B cell (primary cell): Measurements from ENCODE around the gene AKT3. TPM values are rescaled to one million over a fixed set of nuclear protein-coding genes. Genes with fewer than 3 reads are reported as not detected.

ENCODE experiments used
- ATAC-seq: fragments of 200-7000 bp; cut with Tn5 transposase; one replicate; pipeline ENCODE4 v1.10.0; 2021; ENCODE audit warnings: low read depth, mild to moderate bottlenecking, moderate number of reproducible peaks, moderate library complexity
- CTCF ChIA-PET: fragments of 350-600 bp; sonication (Branson Sonifier 250); formaldehyde crosslinking; loops from one replicate; lab custom pipeline; 2021; ENCODE audit warnings: antibody characterized with exemption, inconsistent platforms; lab: Charles Lee
- POLR2A ChIA-PET: fragments of 350-600 bp; sonication (Branson Sonifier 250); formaldehyde crosslinking; loops from one replicate; lab custom pipeline; 2021; ENCODE audit warnings: antibody characterized with exemption; lab: Charles Lee
- DNase-seq: peaks from one replicate; pipeline ENCODE4 v3.0.0; 2013
- H2AFZ ChIP-seq: 2 replicates; pipeline ENCODE4 v1.6.1; 2012; ENCODE audit warnings: mild to moderate bottlenecking, low read depth, low read length; ENCODE audit not compliant: insufficient read depth, poor library complexity, severe bottlenecking
- H3K27ac ChIP-seq, 2 donors: 1 replicate in 1 of 2; 2 replicates in 1 of 2; pipeline ENCODE4 v1.5.1; 2012 to 2013; ENCODE audit warnings: low read length in 2 of 2, mild to moderate bottlenecking in 2 of 2, moderate library complexity in 1 of 2
- H3K27me3 ChIP-seq, 4 experiments: fragments of 200-600 bp in 1 of 4; sonication (generic) in 1 of 4; replicated peaks in 1 of 4; 1 replicate in 2 of 4; 2 replicates in 2 of 4; pipeline versions ENCODE4 v1.6.1 to v1.7.0; 2013 to 2016; ENCODE audit warnings: low read length in 3 of 4, mild to moderate bottlenecking in 2 of 4, mixed read lengths in 1 of 4, moderate library complexity in 1 of 4; ENCODE audit not compliant: insufficient read depth in 4 of 4, control insufficient read depth in 3 of 4; ENCODE audit errors: control extremely low read depth in 1 of 4
- H3K36me3 ChIP-seq, 2 experiments: replicated peaks in 1 of 2; 1 replicate in 1 of 2; 2 replicates in 1 of 2; pipeline versions ENCODE4 v1.6.1 to v1.7.1; 2013; ENCODE audit warnings: low read length in 1 of 2; ENCODE audit not compliant: insufficient read depth in 2 of 2, control insufficient read depth in 1 of 2; ENCODE audit errors: control extremely low read depth in 1 of 2, extremely low read depth in 1 of 2
- H3K4me1 ChIP-seq, 2 donors: fragments of 200-600 bp in 1 of 2; sonication (generic) in 1 of 2; 1 replicate in 1 of 2; 2 replicates in 1 of 2; pipeline versions ENCODE4 v1.5.1 to v1.6.1; 2013 to 2017; ENCODE audit warnings: low read length in 2 of 2; ENCODE audit not compliant: control insufficient read depth in 2 of 2, insufficient read depth in 2 of 2
- H3K4me2 ChIP-seq: replicated peaks from 2 replicates; pipeline ENCODE3; 2012; ENCODE audit warnings: mild to moderate bottlenecking, low read depth, low read length; ENCODE audit not compliant: poor library complexity, severe bottlenecking
- H3K4me3 ChIP-seq, 5 experiments: fragments of 200-600 bp in 1 of 5; sonication (generic) in 1 of 5; 1 replicate in 3 of 5; 2 replicates in 2 of 5; pipeline versions ENCODE4 v1.5.1 to v1.7.0; 2011 to 2016; ENCODE audit warnings: low read length in 4 of 5, mild to moderate bottlenecking in 4 of 5, low read depth in 2 of 5, control low read depth in 1 of 5, moderate library complexity in 1 of 5; ENCODE audit not compliant: insufficient read depth in 1 of 5; ENCODE audit errors: control extremely low read depth in 1 of 5, extremely low read depth in 1 of 5
- H3K79me2 ChIP-seq: fragments of 200-600 bp; sonication (generic); one replicate; pipeline ENCODE4 v1.6.0; 2016; ENCODE audit warnings: low read length; ENCODE audit not compliant: control insufficient read depth, insufficient read depth
- H3K9ac ChIP-seq: fragments of 200-600 bp; sonication (generic); 2 replicates; pipeline ENCODE4 v1.6.1; 2017; ENCODE audit warnings: mild to moderate bottlenecking, low read length, moderate library complexity
- H3K9me3 ChIP-seq, 3 donors: one replicate each; pipeline versions ENCODE4 v1.6.1 to v1.7.1; 2013; ENCODE audit warnings: low read length in 2 of 3; ENCODE audit not compliant: control insufficient read depth in 2 of 3, insufficient read depth in 1 of 3; ENCODE audit errors: control extremely low read depth in 1 of 3
- H4K20me1 ChIP-seq: 2 replicates; pipeline ENCODE4 v1.6.0; 2012; ENCODE audit warnings: mild to moderate bottlenecking, low read length; ENCODE audit not compliant: insufficient read depth, control insufficient read depth, poor library complexity, severe bottlenecking
- H3K27ac Mint-ChIP-seq: one replicate; pipeline ENCODE4 v1.8.0; 2021; ENCODE audit warnings: mixed read lengths
- H3K27me3 Mint-ChIP-seq: one replicate; pipeline ENCODE4 v1.8.0; 2021; ENCODE audit warnings: mixed read lengths
- H3K4me1 Mint-ChIP-seq: one replicate; pipeline ENCODE4 v1.8.0; 2021; ENCODE audit warnings: mixed read lengths
- H3K4me3 Mint-ChIP-seq: one replicate; pipeline ENCODE4 v1.8.0; 2021; ENCODE audit warnings: mixed read lengths
- H3K9me3 Mint-ChIP-seq: one replicate; pipeline ENCODE4 v1.8.0; 2022; ENCODE audit warnings: mixed read lengths; ENCODE audit not compliant: insufficient read depth
- EZH2 ChIP-seq: IDR thresholded peaks from 2 replicates; pipeline ENCODE4 v1.6.1; 2012; ENCODE audit warnings: borderline replicate concordance, low read depth, mild to moderate bottlenecking, moderate library complexity, low read length; ENCODE audit not compliant: insufficient read depth, poor library complexity, severe bottlenecking
- WGBS: methylation state at CpG from one replicate; pipeline ENCODE4 v1.1.5; 2013; ENCODE audit warnings: missing lambda C conversion rate; ENCODE audit not compliant: insufficient coverage; 5-methylcytosine and 5-hydroxymethylcytosine counted together
- intact Hi-C: fragments of 100-400 bp; cut with micrococcal nuclease; formaldehyde crosslinking; loops from one replicate; pipeline ENCODE4 v1.10.0; 2022
- polyA plus RNA-seq: library from polyadenylated mRNA; depleted of rRNA; stranded (reverse); fragments of >200 nt; gene quantifications from 2 replicates; pipeline ENCODE4 v1.2.3, GENCODE V29; 2012
- total RNA-seq, 2 donors: library from RNA; stranded (reverse); fragments of 120-200 nt in 1 of 2; gene quantifications; 1 replicate in 1 of 2; 2 replicates in 1 of 2; pipeline versions ENCODE4 v1.2.3 to v1.2.4, GENCODE V29; 2013 to 2022
- TF ChIP-seq, protein P1 (sequence below): fragments of 200-600 bp; IDR thresholded peaks from one replicate; pipeline ENCODE4 v1.8.0; 2022; ENCODE audit warnings: antibody characterized with exemption, mild to moderate bottlenecking

AKT3 gene
- total and polyA plus RNA-seq, 2 donors (not counting 1 experiment from before 2014, with no cell fraction given), result 4.4 to 148 TPM

DNA sequence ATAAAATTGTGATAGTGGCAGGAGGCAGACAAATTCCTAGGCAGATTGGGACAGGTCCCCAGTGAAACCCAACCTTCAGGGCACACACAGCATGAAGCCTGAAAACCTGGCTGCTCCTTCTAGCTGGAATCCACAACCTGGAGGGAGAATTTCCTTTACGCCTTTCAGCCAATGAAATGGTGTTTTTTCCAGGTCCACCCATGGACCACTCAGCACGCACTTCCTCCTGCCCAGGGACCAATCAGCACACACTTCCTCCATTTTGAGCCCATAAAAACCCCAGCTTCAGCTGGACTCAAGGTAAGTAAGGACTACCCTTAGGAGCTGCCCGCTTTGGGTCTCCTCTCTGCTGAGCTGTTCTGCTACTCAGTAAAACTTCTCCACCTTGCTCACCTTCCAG, 120.1 kb downstream of the AKT3 start:
- Mint-ChIP-seq H3K4me1 (peaks cover 48% of the 10 kb centered on the region), H3K27ac (no peak overlapping the region), H3K27me3 (no peaks in the 10 kb centered on the region), H3K4me3 (no peak overlapping the region), H3K9me3 (no peaks in the 10 kb centered on the region)
- ChIA-PET CTCF (no interaction called here), POLR2A (interaction anchor here (0.6 kb wide), 1 partner anchor 735 kb away, joined by 3 read pairs; no protein-coding TSS in a partner anchor)
- Histone ChIP-seq H4K20me1 (no peaks in the 10 kb centered on the region), H3K4me2 (no peak overlapping the region), H3K27ac (no peak overlapping the region), H3K27me3 (no peaks in the 10 kb centered on the region), H3K4me3 (no peak overlapping the region), H3K79me2 (no peaks in the 10 kb centered on the region), H3K9me3 (peaks cover 4 to 16% (median 7%) of the 10 kb centered on the region in 3 donors), H3K4me1 (peaks cover 22 to 27% of the 10 kb centered on the region in 2 donors), H3K36me3 (peaks cover 1 to 4% of the 10 kb centered on the region in 2 experiments), H3K9ac (no peak overlapping the region), H2AFZ (no peak overlapping the region)
- ATAC-seq (no peak), DNase-seq (no peak)
- intact Hi-C loops, result loop anchor here (5.0 to 10.0 kb wide), 3 partner anchors 117 to 322 kb away; partner anchors contain the start of gene ZBTB18
- WGBS, result 100% methylated on average over 3 of the region's 3 CpGs
- TF ChIP-seq EZH2, result no peak
- TF ChIP-seq, protein P1, sequence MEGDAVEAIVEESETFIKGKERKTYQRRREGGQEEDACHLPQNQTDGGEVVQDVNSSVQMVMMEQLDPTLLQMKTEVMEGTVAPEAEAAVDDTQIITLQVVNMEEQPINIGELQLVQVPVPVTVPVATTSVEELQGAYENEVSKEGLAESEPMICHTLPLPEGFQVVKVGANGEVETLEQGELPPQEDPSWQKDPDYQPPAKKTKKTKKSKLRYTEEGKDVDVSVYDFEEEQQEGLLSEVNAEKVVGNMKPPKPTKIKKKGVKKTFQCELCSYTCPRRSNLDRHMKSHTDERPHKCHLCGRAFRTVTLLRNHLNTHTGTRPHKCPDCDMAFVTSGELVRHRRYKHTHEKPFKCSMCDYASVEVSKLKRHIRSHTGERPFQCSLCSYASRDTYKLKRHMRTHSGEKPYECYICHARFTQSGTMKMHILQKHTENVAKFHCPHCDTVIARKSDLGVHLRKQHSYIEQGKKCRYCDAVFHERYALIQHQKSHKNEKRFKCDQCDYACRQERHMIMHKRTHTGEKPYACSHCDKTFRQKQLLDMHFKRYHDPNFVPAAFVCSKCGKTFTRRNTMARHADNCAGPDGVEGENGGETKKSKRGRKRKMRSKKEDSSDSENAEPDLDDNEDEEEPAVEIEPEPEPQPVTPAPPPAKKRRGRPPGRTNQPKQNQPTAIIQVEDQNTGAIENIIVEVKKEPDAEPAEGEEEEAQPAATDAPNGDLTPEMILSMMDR, result no peak

DNA sequence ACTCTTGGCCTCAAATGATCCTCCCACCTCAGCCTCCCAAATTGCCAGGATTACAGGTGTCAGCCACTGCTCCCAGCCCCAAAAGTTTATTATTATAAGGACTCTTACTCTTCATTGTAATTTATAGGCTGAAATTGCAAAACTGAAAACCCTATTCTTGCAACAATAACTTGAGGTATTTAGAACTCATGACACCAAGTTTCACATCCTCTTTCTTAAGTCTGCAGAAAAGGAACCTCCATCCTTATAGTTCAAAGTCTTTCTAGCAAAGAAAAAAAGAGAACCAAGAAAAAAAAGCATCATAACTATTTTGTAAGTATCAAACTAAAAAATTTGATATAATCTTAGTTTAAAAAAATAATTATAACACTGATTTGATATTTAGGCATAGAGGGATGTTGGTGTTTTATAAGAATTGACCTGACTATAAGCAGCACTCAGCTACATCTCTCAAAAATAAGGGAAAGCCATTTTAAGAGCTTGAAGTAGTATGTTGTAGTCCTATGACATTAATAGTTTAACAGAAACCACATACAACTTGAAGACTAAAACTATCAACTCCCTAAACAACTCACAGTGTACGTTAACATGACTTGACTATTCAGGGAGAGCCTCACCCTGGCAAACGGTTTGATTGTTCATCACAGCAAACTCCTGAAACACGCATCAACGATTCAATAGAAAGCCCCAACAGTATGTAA, 122.4 kb downstream of the AKT3 start:
- H3K4me2 ChIP-seq, result peak overlapping the region; percentile 58
- no peak for TF ChIP-seq EZH2
- TF ChIP-seq, protein P1, result no peak
- peaks cover 7% of the 10 kb centered on the region for H3K79me2 ChIP-seq
- H3K36me3 ChIP-seq, result peaks cover 0 to 4% of the 10 kb centered on the region in 2 experiments
- ATAC-seq (peak; percentile 85), DNase-seq (peak; percentile 76)
- POLR2A ChIA-PET, result interaction anchor here (0.6 kb wide), 1 partner anchor 204 kb away, joined by 3 read pairs; no protein-coding TSS in a partner anchor
- no peaks in the 10 kb centered on the region for H3K27me3 ChIP-seq
- peaks cover 1 to 16% (median 7%) of the 10 kb centered on the region in 3 donors for H3K9me3 ChIP-seq
- CTCF ChIA-PET, result interaction anchor here (0.5 to 1.0 kb wide), 2 partner anchors 16 to 23 kb away, joined by 3 read pairs; no protein-coding TSS in a partner anchor
- 0% methylated on average over 1 of the region's 4 CpGs for WGBS
- peak overlapping the region; percentile 34 for H3K9ac ChIP-seq
- H3K4me3 ChIP-seq, result peak overlapping the region in 3 of 5 experiments; percentile 6 to 39 (median 8)
- Mint-ChIP-seq H3K4me1 (peaks cover 67% of the 10 kb centered on the region), H3K4me3 (peak overlapping the region; percentile 58), H3K27ac (peak overlapping the region; percentile 89), H3K27me3 (no peaks in the 10 kb centered on the region), H3K9me3 (no peaks in the 10 kb centered on the region)
- no peaks in the 10 kb centered on the region for H4K20me1 ChIP-seq
- H2AFZ ChIP-seq, result peak overlapping the region; percentile 6
- intact Hi-C loops, result loop anchor here (1.0 to 10.0 kb wide), 5 partner anchors 17 to 325 kb away; partner anchors contain the start of gene ZBTB18
- H3K4me1 ChIP-seq, result peaks cover 30 to 35% of the 10 kb centered on the region in 2 donors
- H3K27ac ChIP-seq, result peak overlapping the region; percentile 74 to 78
